A204.1 (cell line): ENCODE results near the gene AARSD1.
"Not testable (repeated sequence)": the region's sequence is repeated elsewhere in the genome, so short reads cannot be mapped to it uniquely, and the experiment has no call there.

ENCODE experiments used
- FAIRE-seq: peaks from 2 replicates; lab custom pipeline; 2012; peaks lifted over from hg19 to GRCh38; lab: Jason Lieb, UNC

The AARSD1 gene

GRCh38 chr17:42980274-42980765, 16.1 kb upstream of the AARSD1 start, which contains the start of gene RUNDC1:
Gene RUNDC1, plus strand, starts transcription at chr17:42980565. Its CDS starts 12 bp downstream, at chr17:42980577.
- FAIRE-seq = no peak

- FAIRE-seq = no peak
These were observed 15.4 kb upstream of the AARSD1 start, which contains the start of gene PTGES3L for GRCh38 chr17:42979511-42980273. Gene PTGES3L, minus strand, starts transcription at chr17:42980080. Its CDS starts 27 bp downstream, at chr17:42980053.

GRCh38 chr17:42975701-42976100, 11.4 kb upstream of the AARSD1 start:
- not testable (repeated sequence) for FAIRE-seq

- FAIRE-seq = no peak
These were observed 11.0 kb upstream of the AARSD1 start for GRCh38 chr17:42975265-42975664.

GRCh38 chr17:42973323-42973722, 9.1 kb upstream of the AARSD1 start:
- FAIRE-seq = not testable (repeated sequence)

- no peak for FAIRE-seq
These were observed 7.3 kb upstream of the AARSD1 start for GRCh38 chr17:42971589-42971988.

- no peak for FAIRE-seq
These were observed 4.8 kb upstream of the AARSD1 start for GRCh38 chr17:42969001-42969581.

- FAIRE-seq = no peak
These were observed 3.7 kb upstream of the AARSD1 start for GRCh38 chr17:42967925-42968324.

- no peak for FAIRE-seq
These were observed 10.6 kb downstream of the AARSD1 start for GRCh38 chr17:42953669-42954068.

GRCh38 chr17:42950044-42950783, 14.0 kb downstream of the AARSD1 start:
- FAIRE-seq = no peak

- FAIRE-seq = no peak
These were observed 17.4 kb downstream of the AARSD1 start for GRCh38 chr17:42946812-42947211.

- FAIRE-seq = no peak
These were observed 20.0 kb downstream of the AARSD1 start for GRCh38 chr17:42944211-42944610.

- FAIRE-seq = peak; percentile 67
These were observed 26.3 kb downstream of the AARSD1 start for GRCh38 chr17:42937712-42938596.

GRCh38 chr17:42929497-42929844, 34.8 kb downstream of the AARSD1 start:
- no peak for FAIRE-seq

- FAIRE-seq = peak; percentile 91
These were observed 35.3 kb downstream of the AARSD1 start for GRCh38 chr17:42928714-42929496.

- no peak for FAIRE-seq
These were observed 39.4 kb downstream of the AARSD1 start for GRCh38 chr17:42924891-42925290.

GRCh38 chr17:42923472-42923871, 40.8 kb downstream of the AARSD1 start:
- FAIRE-seq = not testable (repeated sequence)

GRCh38 chr17:42922294-42922693, 42.0 kb downstream of the AARSD1 start:
- FAIRE-seq = no peak

- FAIRE-seq = no peak
These were observed 43.3 kb downstream of the AARSD1 start for GRCh38 chr17:42920922-42921321.

GRCh38 chr17:42920106-42920900, 44.0 kb downstream of the AARSD1 start:
- no peak for FAIRE-seq
